Activated naive CD4-positive, alpha-beta T cell treated with anti-CD3 and anti-CD28 coated beads for 36 hours (primary cell): Measurements from ENCODE around the gene NTM. TPM values are rescaled to one million over a fixed set of nuclear protein-coding genes. Genes with fewer than 3 reads are reported as not detected.

Experiments
- CTCF ChIA-PET: fragments of 350-600 bp; sonication (Branson Sonifier 250); formaldehyde crosslinking; loops from one replicate; lab custom pipeline; 2021; ENCODE audit warnings: antibody characterized with exemption; lab: Charles Lee
- DNase-seq: peaks from one replicate; pipeline ENCODE4 v3.0.0-alpha.2; 2020
- H3K27ac Mint-ChIP-seq: one replicate; pipeline ENCODE4 v1.8.0; 2021; ENCODE audit warnings: mild to moderate bottlenecking, mixed read lengths
- H3K27me3 Mint-ChIP-seq: one replicate; pipeline ENCODE4 v1.8.0; 2021; ENCODE audit warnings: low read depth, mixed read lengths
- H3K36me3 Mint-ChIP-seq: one replicate; pipeline ENCODE4 v1.8.0; 2021; ENCODE audit warnings: low read depth, mixed read lengths
- H3K4me1 Mint-ChIP-seq: one replicate; pipeline ENCODE4 v1.8.0; 2021; ENCODE audit warnings: low read depth, mixed read lengths
- H3K4me3 Mint-ChIP-seq: one replicate; pipeline ENCODE4 v1.8.0; 2021; ENCODE audit warnings: mild to moderate bottlenecking, moderate library complexity, mixed read lengths
- H3K9me3 Mint-ChIP-seq: one replicate; pipeline ENCODE4 v1.8.0; 2021; ENCODE audit warnings: mixed read lengths
- intact Hi-C: fragments of 100-400 bp; cut with micrococcal nuclease; formaldehyde crosslinking; loops from one replicate; pipeline ENCODE4 v1.15.1; 2023
- total RNA-seq, 2 experiments: library from RNA; stranded (reverse); gene quantifications; one replicate each; pipeline ENCODE4 v1.2.3, GENCODE V29; 2021

Gene NTM
- total RNA-seq, 2 experiments from 2014 or later = not detected

- intact Hi-C loops = no loop called here
- H3K27ac Mint-ChIP-seq = no peak overlapping the region
- H3K36me3 Mint-ChIP-seq = no peaks in the 10 kb centered on the region
- CTCF ChIA-PET = no interaction called here
- no peaks in the 10 kb centered on the region for H3K4me1 Mint-ChIP-seq
- H3K4me3 Mint-ChIP-seq = no peak overlapping the region
- DNase-seq = no peak
- peaks cover 8% of the 10 kb centered on the region for H3K9me3 Mint-ChIP-seq
- no peaks in the 10 kb centered on the region for H3K27me3 Mint-ChIP-seq
Observed at GRCh38 chr11:131430473-131431208, 60.2 kb downstream of the NTM start.

DNA sequence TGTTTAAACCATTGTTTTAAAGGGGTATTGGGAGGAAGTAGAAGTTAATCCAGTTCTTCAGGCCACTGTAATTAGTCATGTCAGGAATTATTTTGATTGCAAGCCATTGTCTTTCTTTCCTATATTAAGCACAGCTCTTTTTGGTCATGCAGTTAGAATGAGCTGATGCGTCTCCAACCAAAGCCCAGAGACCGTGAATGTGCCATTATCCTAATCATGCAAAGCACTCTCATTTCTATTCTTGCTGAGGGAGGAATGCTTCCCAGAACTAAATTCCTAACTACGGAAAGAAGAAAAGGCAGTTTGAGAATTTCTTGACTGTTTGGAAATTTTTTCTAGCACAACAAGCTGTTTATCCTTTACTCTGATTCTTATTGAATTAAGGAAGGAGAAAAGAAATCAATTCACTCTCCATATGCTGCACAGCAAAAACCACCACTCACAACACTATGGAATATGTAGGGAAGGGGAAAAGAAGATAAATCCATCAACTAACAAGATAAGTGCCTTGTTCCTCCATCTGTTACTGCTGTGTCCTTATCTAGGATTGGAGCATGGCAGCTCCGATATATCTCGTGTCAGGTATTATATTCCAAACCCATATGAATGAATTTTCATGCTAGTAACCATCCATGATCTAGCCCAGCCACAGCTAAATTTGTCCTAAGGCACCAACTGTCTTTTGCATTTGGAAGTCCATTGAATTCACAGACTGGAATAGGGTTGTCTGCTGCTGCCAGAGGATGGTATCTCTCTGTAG lies 70.8 kb downstream of the NTM start:
- Mint-ChIP-seq H3K27ac (no peak overlapping the region), H3K4me3 (no peak overlapping the region), H3K4me1 (no peaks in the 10 kb centered on the region), H3K9me3 (peaks cover 2% of the 10 kb centered on the region), H3K27me3 (no peaks in the 10 kb centered on the region), H3K36me3 (no peaks in the 10 kb centered on the region)
- CTCF ChIA-PET = no interaction called here
- no peak for DNase-seq
- intact Hi-C loops = no loop called here

DNA sequence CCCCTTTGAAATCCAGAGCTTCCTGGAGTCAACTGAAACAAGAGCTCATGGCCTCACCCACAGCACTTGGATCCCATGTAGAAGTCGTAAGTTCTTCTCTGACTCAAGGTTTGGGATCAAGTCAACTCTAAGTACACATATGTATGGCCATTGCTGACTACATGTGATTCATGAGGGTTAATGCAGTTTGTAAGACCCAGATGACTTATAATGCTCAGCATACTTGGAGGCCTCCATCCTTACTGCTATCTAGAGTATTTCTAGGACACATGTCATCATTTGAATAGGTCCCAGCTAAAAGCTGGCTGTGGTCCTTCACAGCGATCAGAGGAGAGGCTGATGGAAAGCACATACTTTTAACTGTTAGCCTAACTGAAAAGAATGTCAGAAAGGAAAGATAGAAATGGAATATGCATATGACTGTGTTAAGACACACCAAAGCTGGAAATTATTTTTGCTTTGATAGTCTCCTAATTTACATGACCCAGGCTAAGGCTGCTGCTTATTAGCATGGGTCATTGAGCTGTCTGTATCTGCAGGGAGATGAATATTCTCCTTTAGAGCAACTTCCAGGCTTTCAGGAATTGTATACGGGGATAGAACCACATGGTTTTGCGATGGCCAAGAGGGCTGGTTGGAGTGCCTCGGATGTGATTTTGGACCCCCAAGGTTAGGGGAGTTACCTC lies 76.3 kb downstream of the NTM start:
- CTCF ChIA-PET = no interaction called here
- Mint-ChIP-seq H3K4me3 (no peak overlapping the region), H3K27ac (no peak overlapping the region), H3K36me3 (no peaks in the 10 kb centered on the region), H3K4me1 (no peaks in the 10 kb centered on the region), H3K9me3 (no peaks in the 10 kb centered on the region), H3K27me3 (peaks cover 6% of the 10 kb centered on the region)
- intact Hi-C loops = no loop called here
- no peak for DNase-seq

GRCh38 chr11:131447277-131447815 lies 76.9 kb downstream of the NTM start:
- intact Hi-C loops = no loop called here
- CTCF ChIA-PET = no interaction called here

GRCh38 chr11:131447898-131448297 lies 77.5 kb downstream of the NTM start:
- CTCF ChIA-PET = no interaction called here
- intact Hi-C loops = no loop called here
- H3K4me1 Mint-ChIP-seq = no peaks in the 10 kb centered on the region
- peaks cover 6% of the 10 kb centered on the region for H3K27me3 Mint-ChIP-seq
- no peak for DNase-seq
- no peaks in the 10 kb centered on the region for H3K9me3 Mint-ChIP-seq
- no peak overlapping the region for H3K27ac Mint-ChIP-seq
- no peaks in the 10 kb centered on the region for H3K36me3 Mint-ChIP-seq
- no peak overlapping the region for H3K4me3 Mint-ChIP-seq

More at GRCh38 chr11:131447277-131447815, 76.9 kb downstream of the NTM start:
- Mint-ChIP-seq H3K4me1 (no peaks in the 10 kb centered on the region), H3K27me3 (peaks cover 6% of the 10 kb centered on the region), H3K9me3 (no peaks in the 10 kb centered on the region), H3K4me3 (no peak overlapping the region), H3K27ac (no peak overlapping the region), H3K36me3 (no peaks in the 10 kb centered on the region)
- DNase-seq = no peak

GRCh38 chr11:131449036-131450019 lies 78.9 kb downstream of the NTM start:
- H3K4me3 Mint-ChIP-seq = no peak overlapping the region
- CTCF ChIA-PET = no interaction called here
- intact Hi-C loops = no loop called here
- H3K36me3 Mint-ChIP-seq = no peaks in the 10 kb centered on the region
- no peaks in the 10 kb centered on the region for H3K9me3 Mint-ChIP-seq
- H3K27ac Mint-ChIP-seq = no peak overlapping the region
- H3K4me1 Mint-ChIP-seq = no peaks in the 10 kb centered on the region
- H3K27me3 Mint-ChIP-seq = peaks cover 6% of the 10 kb centered on the region
- no peak for DNase-seq

DNA sequence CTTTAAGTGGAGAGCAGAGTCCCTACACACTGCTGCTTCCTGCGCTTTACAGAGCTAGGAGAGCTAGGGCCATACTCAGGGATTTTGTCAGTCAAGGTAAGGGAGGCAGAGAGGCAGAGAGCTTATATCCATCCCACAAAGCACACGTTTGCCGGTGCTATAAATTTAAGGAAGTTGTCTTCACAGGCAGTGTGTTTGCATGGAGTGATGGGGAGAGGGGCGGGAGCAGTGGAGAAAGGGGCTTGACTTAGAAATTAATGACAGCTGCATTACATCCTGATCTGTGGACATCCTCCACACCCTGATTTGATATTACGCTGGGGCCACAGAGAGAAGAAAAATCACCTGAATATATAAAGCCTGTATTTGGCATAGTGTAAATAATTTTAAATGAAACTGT lies 84.1 kb downstream of the NTM start:
- Mint-ChIP-seq H3K4me3 (no peak overlapping the region), H3K27me3 (peaks cover 6% of the 10 kb centered on the region), H3K36me3 (no peaks in the 10 kb centered on the region), H3K27ac (no peak overlapping the region), H3K4me1 (no peaks in the 10 kb centered on the region), H3K9me3 (peaks cover 2% of the 10 kb centered on the region)
- no peak for DNase-seq
- intact Hi-C loops = no loop called here
- CTCF ChIA-PET = no interaction called here

DNA sequence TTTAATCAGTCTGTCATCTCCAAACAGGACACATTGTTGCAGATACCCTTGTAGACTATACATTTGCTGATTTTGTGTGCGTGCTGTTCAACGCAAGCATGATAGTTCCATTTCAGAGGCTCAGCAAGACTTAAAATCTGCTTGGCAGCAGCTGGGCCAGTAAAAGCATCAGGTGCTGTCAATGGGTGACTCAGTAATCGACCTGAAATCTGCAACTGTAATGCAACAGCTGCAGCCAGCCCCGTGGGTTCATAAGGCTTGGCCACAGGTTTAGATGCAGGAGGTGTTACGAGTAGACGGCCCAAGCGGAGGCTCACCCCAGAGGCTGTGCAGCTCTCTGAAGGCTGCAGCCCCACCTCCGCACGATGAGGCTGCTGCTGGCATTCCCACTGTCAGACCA lies 84.6 kb downstream of the NTM start:
- Mint-ChIP-seq H3K4me3 (no peak overlapping the region), H3K27ac (no peak overlapping the region), H3K4me1 (no peaks in the 10 kb centered on the region), H3K27me3 (peaks cover 6% of the 10 kb centered on the region), H3K36me3 (no peaks in the 10 kb centered on the region), H3K9me3 (peaks cover 2% of the 10 kb centered on the region)
- CTCF ChIA-PET = no interaction called here
- intact Hi-C loops = no loop called here
- no peak for DNase-seq

DNA sequence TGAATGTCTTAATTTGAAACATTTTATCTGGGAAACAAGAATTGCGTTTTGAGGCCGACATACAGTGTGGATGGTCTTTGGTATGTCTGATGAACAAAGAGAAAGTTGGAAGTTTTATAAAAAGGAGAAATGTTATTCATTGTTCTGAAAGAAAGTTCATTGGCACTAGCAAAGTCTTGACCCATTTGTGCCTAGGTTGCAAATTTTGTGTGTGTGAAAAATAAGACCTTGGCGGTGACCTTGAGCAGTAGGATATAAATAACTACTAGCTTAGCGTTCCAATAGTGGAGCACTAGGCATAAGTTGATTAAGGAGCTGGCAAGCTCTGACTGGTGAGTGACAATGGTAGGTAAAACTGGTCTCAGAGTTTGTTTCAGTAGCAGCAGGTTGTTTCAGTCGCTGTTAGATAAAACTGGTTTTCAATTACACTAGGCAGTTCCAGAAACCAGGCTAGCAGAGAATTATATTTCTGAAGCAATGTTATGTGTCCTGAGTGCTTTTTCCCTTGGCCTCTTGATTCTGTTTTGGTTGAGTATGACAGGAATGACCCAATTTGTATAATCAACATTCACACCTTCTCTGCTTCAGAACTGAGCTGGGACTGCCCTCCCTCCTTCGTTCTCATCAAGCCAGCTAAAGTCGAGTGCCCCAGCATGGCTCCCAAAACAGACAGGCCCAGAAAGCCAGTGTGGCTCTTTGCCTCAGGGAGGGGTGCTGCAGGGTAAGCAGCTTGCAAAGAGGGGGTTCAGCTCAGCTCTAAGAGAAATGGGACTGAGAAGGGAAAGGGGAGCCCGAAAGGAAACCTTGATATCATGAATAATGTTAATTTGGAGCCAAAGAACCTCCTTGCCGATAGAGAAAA lies 85.7 kb downstream of the NTM start:
- no peak for DNase-seq
- intact Hi-C loops = no loop called here
- Mint-ChIP-seq H3K36me3 (no peaks in the 10 kb centered on the region), H3K4me1 (no peaks in the 10 kb centered on the region), H3K4me3 (no peak overlapping the region), H3K9me3 (peaks cover 2% of the 10 kb centered on the region), H3K27ac (no peak overlapping the region), H3K27me3 (peaks cover 5% of the 10 kb centered on the region)
- CTCF ChIA-PET = no interaction called here

DNA sequence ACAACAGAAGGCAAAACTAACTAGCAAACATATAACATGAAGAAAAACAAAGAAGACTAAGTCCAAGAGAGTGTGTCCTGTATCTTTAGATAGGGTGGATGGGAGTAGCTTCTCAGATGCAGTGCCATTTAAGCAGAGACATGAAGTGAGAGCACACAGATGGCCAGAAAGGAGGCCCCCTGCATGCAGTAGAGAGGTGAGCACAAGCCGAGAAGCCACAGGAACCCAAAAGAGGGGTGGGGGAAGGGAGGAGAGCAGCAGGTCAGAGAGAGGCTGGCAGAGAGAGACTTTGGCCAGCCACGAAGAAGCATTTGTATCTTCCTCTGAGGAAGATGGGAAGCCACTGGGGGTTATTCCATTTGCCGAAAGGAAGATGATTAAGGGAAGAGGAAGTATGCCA lies 86.7 kb downstream of the NTM start:
- no peaks in the 10 kb centered on the region for H3K4me1 Mint-ChIP-seq
- H3K27ac Mint-ChIP-seq = no peak overlapping the region
- intact Hi-C loops = no loop called here
- no peak overlapping the region for H3K4me3 Mint-ChIP-seq
- H3K9me3 Mint-ChIP-seq = peaks cover 2% of the 10 kb centered on the region
- CTCF ChIA-PET = no interaction called here
- no peaks in the 10 kb centered on the region for H3K27me3 Mint-ChIP-seq
- no peaks in the 10 kb centered on the region for H3K36me3 Mint-ChIP-seq
- DNase-seq = no peak

GRCh38 chr11:131458421-131458820 lies 88.0 kb downstream of the NTM start:
- H3K4me3 Mint-ChIP-seq = no peak overlapping the region
- no peak overlapping the region for H3K27ac Mint-ChIP-seq
- no peak for DNase-seq
- CTCF ChIA-PET = no interaction called here
- H3K9me3 Mint-ChIP-seq = peaks cover 2% of the 10 kb centered on the region
- H3K4me1 Mint-ChIP-seq = no peaks in the 10 kb centered on the region
- H3K27me3 Mint-ChIP-seq = peaks cover 2% of the 10 kb centered on the region
- H3K36me3 Mint-ChIP-seq = no peaks in the 10 kb centered on the region
- intact Hi-C loops = no loop called here
